NK-92 (cell line): Measurements from ENCODE around the gene HMMR.
"Not testable (repeated sequence)": the region's sequence is repeated elsewhere in the genome, so short reads cannot be mapped to it uniquely, and the experiment has no call there.

Experiments used
- DNase-seq: peaks from one replicate; lab custom pipeline; 2025; ENCODE audit not compliant: unreplicated experiment; lab: John Stamatoyannopoulos, UW

The HMMR gene, protein sequence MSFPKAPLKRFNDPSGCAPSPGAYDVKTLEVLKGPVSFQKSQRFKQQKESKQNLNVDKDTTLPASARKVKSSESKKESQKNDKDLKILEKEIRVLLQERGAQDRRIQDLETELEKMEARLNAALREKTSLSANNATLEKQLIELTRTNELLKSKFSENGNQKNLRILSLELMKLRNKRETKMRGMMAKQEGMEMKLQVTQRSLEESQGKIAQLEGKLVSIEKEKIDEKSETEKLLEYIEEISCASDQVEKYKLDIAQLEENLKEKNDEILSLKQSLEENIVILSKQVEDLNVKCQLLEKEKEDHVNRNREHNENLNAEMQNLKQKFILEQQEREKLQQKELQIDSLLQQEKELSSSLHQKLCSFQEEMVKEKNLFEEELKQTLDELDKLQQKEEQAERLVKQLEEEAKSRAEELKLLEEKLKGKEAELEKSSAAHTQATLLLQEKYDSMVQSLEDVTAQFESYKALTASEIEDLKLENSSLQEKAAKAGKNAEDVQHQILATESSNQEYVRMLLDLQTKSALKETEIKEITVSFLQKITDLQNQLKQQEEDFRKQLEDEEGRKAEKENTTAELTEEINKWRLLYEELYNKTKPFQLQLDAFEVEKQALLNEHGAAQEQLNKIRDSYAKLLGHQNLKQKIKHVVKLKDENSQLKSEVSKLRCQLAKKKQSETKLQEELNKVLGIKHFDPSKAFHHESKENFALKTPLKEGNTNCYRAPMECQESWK

DNA sequence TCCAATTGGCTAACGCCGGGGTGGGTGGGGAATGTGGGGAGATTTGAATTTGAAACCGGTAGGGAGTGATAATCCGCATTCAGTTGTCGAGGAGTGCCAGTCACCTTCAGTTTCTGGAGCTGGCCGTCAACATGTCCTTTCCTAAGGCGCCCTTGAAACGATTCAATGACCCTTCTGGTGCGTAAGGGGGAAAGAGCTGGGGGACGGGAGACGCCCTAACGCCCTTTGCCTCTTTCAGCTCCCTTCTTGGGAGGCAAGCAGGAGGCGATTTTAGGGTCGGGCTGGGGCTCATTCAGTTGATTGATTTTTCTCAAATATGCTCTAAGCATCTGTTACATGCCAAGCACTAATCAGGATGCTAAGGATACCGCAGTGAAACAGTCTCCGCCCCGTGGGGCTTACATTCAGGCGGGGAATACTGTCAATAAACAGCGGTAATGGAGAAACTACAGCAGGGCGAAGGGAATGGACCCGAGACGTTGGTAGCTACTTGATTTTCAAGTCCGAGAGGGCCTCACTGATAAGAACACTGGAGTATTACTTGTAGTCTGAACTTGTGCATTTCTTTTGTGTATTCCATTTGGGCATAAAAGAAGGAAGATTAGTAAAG is at the start of gene HMMR:
HMMR (plus strand) TSS at position 71 of the 610 bp plus-strand sequence; CDS start at position 132, 61 bp downstream.
- no peak for DNase-seq

DNA sequence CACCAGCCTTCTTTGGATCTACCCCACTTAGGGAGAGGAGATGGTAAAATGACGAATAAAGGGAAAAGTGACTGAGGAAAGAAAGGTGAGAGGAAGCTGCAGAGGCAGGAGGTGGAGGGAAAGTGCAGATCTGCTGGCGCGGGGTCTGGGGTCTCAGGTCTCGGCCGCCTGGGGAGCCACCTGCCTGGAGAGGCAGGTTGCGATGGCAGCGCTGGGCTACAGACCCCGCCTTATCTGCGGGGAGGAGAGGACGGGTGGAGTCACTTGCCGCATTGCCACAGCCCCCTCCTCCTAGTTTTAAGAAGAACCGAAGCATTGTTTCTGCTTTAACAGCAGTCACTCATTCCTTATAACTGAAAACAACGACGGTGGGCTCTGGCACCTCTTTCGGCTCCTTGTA is 44.8 kb upstream of the HMMR start:
- not testable (repeated sequence) for DNase-seq

DNA sequence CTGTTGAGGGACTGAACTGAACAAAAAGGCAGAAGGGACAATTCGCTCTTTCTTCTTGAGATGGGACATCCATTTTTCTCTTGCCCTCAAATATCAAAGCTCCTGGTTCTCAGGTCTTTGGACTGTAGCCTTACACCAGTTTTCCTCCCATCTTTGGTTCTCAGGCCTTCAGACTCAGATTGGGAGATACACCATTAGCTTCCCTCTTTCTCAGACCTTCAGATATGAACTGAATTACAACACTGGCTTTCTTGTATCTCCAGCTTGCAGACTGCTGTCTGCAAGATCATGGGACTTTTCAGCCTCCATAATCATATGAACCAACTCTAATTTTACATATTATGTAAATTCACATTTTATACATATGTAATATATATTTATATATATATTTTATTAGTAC is 35.6 kb upstream of the HMMR start:
- DNase-seq: no peak

DNA sequence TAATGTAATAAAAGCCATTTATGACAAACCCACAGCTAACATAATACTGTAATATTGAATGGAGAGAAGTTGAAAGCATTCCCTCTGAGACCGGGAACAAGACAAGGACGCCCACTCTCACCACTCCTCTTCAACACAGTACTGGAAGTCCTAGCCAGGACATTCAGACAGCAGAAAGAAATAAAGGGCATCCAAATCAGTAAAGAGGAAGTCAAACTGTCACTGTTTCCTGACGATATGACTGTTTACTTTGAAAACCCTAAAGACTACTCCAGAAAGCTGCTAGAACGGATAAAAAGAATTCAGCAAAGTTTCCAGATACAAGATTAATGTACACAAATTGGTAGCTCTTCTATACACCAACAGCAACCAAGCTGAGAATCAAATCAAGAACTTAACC is 34.3 kb upstream of the HMMR start:
- not testable (repeated sequence) for DNase-seq

DNA sequence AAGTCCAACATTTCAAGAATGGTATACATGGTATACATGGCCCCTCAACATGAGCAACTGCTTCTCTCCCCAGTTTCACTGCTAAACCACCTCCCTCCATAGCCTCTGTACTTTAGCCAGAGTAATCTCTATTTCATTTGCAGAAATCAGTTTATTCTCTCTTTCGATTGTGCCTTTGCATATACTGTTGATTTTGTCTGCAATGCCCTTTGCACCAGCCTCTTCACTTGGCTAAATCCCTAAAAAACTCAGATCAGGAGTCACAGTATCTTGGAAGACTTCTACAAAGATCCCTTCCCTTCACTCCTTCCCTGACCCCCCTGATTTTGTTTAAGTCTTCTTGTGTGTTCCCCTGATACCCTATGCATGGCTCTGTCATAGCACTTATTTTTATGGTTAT is 27.9 kb upstream of the HMMR start:
- no peak for DNase-seq

DNA sequence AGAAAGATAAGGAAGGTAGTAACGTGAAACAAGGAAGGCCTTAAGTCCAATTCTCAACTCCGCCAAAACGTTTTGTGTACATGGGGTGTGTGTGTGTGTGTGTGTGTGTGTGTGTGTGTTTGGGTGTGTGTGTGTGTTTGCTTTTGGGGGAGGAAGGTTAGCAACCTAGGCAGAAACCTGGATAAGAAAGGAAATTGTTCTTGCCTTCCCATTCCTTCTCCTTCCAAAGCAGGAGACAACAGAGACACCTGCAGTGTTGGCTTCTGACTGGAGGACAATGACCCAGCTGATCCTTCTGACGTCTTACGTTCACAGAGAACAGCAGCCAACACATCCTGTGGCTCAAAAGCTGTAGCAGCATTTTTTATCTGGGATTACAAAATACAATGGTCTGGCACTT is 27.2 kb upstream of the HMMR start:
- DNase-seq: no peak

DNA sequence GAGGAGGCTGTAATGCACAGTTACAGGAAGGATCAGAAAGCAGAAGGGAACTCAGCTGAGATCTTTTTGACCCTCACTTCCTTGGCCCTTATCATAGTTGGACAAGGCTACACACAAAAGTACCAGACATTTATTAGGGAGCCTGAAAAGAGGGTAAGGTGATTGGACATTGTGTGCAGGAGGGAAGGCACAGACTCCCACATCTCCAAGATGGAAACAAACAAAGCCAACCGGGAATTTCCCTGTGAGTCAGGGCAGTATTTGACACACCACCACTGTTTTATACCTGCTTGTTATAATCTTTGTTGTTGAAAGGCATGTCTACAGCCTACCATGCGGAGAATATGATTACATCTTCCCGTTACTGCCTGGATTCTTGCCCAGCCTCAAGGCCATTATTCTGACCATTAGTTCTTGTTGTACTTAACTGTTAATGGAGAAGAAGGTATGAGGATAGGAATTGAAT is 26.0 kb upstream of the HMMR start:
- DNase-seq: no peak

DNA sequence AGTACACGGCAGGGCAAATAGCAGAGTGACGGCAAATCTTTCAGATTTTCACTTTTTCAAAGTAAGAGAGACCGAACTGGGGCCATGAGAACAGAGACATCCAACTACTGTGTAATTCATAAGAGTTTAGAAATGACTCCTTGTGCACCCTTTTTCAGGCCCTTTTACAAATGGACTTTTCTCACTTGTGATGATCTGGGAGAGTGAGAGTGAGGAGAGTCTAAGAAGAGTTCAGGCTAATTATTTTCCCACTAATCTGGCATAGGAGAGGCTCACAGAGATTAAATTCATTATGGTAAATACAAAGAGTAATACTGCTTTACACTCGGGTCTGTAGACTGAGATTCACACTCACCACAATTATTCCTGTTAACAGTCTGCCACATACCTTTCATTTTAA is 23.9 kb upstream of the HMMR start:
- no peak for DNase-seq

DNA sequence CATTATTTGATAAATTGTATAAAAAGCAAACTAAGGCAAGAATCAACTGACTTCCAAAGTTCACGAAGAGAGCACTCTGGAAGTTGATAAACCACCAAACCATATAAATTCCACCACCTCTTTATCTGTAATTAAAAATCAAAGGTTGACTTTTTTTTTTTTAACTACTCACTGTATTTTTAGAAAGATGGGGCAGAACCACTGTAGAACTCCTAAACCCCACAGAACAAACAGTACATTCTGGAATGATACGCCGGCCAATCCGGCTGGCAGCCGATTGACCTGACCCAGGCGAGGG is 23.5 kb upstream of the HMMR start:
- DNase-seq: no peak

DNA sequence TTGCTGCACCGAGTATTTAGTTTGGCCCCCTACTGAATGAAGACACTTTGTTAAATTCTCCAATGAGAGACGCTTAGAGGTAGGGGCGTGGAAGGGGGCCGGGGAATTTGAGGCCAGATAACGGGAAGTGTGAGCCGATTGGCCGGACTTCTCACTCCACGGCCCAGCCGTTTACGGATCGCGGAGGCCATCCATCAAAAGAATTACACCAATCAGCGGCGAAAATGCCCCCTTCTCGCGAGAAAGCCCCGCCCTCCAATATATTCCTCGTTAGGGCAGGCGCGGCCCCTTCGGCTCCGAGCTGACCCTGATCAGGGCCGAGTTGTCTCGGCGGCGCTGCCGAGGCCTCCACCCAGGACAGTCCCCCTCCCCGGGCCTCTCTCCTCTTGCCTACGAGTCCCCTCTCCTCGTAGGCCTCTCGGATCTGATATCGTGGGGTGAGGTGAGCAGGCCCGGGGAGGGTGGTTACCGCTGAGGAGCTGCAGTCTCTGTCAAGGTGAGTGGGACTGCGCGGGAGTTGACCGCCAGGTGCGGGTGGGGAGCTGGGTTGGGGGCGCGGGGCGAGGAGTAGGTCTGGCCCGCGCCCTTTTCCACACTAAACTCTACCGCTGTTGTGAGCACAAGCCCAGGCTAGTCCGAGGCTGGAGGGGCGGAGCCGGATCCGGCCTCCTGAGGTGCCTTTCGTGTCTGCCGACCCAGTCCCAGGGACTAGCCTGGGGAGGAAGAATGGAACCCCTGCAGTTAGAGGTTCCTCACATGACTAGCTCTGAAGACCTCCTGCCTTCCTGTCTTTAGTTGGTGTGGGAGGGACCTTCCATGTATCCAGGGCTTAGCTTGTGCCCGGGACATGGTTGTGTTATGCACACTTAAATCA is 22.9 kb upstream of the HMMR start, which contains the start of gene CCNG1:
CCNG1 (plus strand) TSS at position 287 of the 874 bp plus-strand sequence. CDS start 1,662 bp downstream, outside the sequence.
- DNase-seq: no peak

DNA sequence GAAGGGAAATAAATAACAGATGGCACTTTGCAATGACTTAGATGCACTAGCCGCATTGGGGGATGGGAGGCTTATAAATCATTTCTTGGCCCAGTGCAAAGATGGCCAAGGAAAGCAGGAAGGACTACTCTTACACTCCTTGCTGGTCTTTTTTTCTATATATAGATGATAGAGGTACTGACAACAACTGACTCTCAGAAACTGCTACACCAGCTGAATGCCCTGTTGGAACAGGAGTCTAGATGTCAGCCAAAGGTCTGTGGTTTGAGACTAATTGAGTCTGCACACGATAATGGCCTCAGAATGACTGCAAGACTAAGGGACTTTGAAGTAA is 21.4 kb upstream of the HMMR start:
- no peak for DNase-seq

DNA sequence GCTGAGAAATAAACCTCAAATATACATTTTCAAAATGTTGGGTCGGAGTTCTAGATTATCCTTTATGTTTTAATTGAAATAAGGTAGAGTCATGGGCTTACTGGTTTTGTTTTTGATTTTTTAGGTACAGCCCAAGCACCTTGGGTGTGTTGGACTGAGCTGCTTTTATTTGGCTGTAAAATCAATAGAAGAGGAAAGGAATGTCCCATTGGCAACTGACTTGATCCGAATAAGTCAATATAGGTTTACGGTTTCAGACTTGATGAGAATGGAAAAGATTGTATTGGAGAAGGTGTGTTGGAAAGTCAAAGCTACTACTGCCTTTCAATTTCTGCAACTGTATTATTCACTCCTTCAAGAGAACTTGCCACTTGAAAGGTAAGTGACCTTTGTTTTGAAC is 19.5 kb upstream of the HMMR start:
- DNase-seq: no peak

DNA sequence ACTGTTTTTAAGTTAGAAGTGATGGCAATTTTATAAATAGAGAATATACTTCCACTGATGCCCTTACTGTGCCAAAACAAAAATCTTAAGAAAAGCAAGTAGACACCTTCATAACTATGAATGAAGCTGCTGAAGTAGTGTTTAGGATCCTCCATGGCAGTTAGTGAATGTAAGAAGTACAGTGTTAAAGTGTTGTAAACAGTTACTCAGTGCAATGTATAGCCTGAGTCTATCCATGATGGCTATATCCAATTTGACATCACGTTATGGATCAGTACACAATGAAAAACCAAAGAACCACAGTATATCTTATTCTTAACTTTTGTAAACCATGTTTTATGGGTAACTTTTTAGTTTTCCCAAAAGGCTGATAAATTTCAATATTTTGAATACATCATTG is 15.9 kb upstream of the HMMR start:
- no peak for DNase-seq

DNA sequence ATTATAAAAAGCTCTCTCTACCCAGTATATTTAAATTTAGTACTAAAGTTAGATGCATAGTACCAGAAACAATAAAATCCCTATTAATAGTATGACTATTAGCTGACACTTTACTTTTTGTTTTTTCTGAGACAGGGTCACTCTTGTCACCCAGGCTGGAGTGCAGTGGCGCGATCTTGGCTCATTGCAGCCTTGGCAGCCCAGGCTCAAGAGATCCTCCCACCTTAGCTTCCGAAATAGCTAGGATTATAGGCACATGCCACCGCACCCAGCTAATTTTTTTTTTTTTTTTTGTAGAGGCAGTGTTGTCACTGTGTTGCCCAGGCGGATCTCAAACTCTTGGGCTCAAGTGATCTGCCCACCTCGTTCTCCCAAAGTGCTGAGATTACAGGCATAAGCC is 15.1 kb upstream of the HMMR start:
- DNase-seq: no peak

DNA sequence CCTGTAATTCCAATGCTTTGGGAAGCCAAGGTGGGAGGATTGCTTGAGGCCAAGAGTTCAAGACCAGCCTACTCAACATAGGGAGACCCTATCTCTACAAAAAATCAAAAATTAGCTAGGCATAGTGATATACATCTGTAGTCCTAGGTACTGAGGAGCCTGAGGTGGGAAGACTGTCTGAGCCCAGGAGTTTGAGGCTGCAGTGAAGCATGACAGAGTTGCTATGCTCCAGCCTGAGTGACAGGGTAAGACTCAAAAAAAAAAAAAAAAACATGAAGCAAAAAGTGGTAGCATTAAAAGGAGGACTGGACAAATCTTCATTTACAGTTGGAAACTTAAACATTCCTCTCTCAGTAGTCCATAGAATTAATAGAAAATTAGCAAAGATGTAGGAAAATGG is 13.2 kb upstream of the HMMR start:
- no peak for DNase-seq

DNA sequence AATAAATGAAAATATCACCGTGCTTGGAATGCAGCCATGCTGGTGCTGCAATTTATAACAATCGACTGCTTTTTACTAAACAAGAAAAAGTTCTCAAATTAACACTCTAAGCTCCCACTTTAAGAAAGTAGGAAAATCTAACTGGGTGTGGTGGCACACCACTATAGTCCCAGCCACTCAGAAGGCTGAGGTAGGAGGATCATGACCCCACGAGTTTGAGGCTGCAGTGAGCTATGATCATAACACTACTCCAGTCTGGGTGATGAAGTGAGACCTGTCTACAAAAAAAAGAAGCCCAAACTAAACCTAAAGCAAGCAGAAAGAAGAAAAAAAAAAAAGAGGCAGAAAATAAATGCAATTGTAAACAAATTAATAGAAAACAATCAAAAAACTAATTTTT is 12.6 kb upstream of the HMMR start:
- no peak for DNase-seq

DNA sequence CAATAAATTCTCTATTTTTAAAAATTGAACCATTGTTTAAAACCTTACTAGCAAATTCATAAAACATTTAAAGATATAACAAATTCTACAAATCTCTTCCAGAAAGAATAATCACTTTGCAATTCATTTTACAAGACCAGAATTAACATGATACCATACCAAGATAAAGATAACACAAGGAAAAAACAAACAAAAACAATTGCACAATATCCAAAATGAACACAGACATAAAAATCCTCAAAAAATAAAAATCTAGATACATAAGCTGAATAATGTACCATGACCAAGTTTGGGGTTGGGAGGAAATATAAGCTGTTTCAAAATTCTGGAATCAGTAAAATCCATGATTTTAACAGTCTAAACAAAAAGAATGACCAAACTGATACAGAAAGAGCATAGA is 11.9 kb upstream of the HMMR start:
- no peak for DNase-seq

DNA sequence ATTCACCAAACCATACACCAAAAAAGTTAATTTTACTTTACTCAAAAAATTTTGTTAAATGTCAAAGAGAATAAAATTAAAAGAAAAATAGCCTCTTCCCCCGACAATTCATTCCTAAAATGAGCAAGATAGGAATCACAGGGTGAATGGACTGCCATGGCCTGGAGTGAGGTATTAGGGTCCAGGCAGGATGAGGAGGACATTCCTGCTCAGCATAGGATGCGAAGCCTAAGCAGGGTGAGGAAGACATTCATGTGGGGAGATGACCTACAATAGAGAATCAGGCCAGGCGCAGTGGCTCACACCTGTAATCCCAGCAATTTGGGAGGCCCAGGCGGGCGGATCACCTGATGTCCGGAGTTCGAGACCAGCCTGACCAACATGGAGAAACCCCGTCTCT is 8.9 kb upstream of the HMMR start:
- DNase-seq: no peak

DNA sequence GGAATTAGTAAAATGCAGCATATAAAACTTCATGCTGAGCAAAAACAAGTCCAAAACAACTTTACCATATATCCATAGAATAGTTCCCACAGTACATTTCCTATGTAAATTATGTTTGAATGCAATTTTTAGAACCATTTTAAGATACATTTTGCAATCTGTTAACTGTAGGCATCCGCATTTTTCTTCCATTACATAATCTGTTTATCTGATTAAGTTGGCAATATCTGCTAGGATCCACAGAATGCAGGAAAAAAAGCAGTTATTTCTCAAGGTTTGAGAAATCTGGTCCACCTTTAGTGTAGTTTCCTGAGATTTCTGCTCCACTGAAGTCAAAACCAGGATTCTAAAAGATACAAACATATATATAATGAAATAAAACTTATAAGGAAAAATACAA is 6.7 kb upstream of the HMMR start:
- DNase-seq: no peak

DNA sequence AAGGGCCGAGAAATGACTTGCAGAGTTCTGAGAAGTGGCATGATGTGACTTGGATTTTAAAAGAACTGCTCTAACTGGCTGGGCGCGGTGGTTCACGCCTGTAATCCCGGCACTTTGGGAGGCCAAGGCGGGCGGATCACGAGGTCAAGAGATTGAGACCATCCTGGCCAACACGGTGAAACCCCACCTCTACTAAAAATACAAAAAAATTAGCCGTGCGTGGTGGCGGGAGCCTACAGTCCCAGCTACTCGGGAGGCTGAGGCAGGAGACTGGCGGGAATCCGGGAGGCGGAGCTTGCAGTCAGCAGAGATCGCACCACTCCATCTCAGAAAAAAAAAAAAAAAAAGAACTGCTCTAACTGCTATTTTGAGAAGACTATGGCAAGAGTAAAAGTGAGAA is 5.0 kb upstream of the HMMR start:
- not testable (repeated sequence) for DNase-seq

DNA sequence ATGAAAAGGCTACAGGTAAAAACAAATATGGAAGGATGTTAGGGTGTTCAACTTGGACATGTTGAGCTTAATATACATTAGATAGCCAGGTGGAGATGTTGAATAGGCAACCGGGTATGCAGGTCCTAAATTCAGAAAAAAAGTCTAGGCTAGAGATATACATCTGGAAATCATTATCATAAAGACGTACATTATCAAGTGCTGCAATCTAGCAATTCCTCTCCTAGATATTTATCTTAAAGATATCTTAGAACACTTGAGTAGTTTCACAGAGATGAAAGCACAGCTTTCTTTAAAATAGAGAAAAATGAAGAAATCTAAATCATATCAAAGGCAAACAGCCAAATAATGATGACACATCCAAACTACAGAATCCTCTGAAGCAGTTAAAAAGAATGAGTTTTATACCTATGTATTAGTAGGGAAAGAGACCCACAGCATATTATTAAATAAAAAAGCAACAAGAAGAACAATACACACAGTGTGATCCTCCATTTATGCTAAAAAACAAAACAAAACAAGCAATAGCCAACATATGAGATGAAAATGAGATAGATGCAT is 4.3 kb upstream of the HMMR start:
- DNase-seq: no peak
